Measurements from ENCODE around the gene COX18. TPM values are rescaled to one million over a fixed set of nuclear protein-coding genes. Genes with fewer than 3 reads are reported as not detected.
A peak's percentile ranks its signal among the peaks of the same experiment; 100 is the strongest.

The COX18 gene
- total RNA-seq, 8 experiments from 2014 or later: 16.9 to 23.5 (median 20.8) TPM

- WGBS, 10 experiments: 0 to 40% (median 9%) methylated on average over 1 to 9 of the region's 9 CpGs
- Histone ChIP-seq H3K27ac (peak overlapping the region; percentile 62 to 71), H3K4me1 (replicated peaks in 1 of 2) (peaks cover 5 to 10% of the 10 kb centered on the region in 2 donors), H3K4me3 (peak overlapping the region; percentile 66 to 93 (median 84))
- in situ Hi-C loops (cut with MboI; ENCODE audit: low pct_unique_long_range_greater_than_20kb in 2 of 9, low sequenced_read_pairs in 9 of 9, unreplicated experiment in 9 of 9): no loop called here
- ATAC-seq (replicated peaks in 6 of 8): peak in 7 of 8 experiments; percentile 4 to 9 (median 7)
These were observed 516 bp upstream of the COX18 start for GRCh38 chr4:73070074-73070390.

GRCh38 chr4:73068491-73069337, 802 bp downstream of the COX18 start:
- peaks cover 5 to 10% of the 10 kb centered on the region in 2 donors for H3K4me1 ChIP-seq (replicated peaks in 1 of 2)
- WGBS, 10 experiments: 0 to 3% (median 0%) methylated on average over 5 to 23 of the region's 27 CpGs
- peak overlapping the region; percentile 92 to 97 for H3K27ac ChIP-seq
- H3K4me3 ChIP-seq: peak overlapping the region; percentile 66 to 93 (median 84)
- in situ Hi-C loops (cut with MboI; ENCODE audit: low pct_unique_long_range_greater_than_20kb in 2 of 9, low sequenced_read_pairs in 9 of 9, unreplicated experiment in 9 of 9): no loop called here
- ATAC-seq (replicated peaks in 6 of 8): peak in 2 of 8 experiments; percentile 1

- ATAC-seq (replicated peaks in 6 of 8): no peak
- Histone ChIP-seq H3K27ac (peak overlapping the region; percentile 92 to 97), H3K4me3 (peak overlapping the region; percentile 66 to 93 (median 84)), H3K4me1 (replicated peaks in 1 of 2) (peaks cover 5 to 10% of the 10 kb centered on the region in 2 donors)
- in situ Hi-C loops (cut with MboI; ENCODE audit: low pct_unique_long_range_greater_than_20kb in 2 of 9, low sequenced_read_pairs in 9 of 9, unreplicated experiment in 9 of 9): no loop called here
- 10 to 83% (median 39%) methylated on average over 1 to 4 of the region's 4 CpGs; no CpG with 5 or more reads in 2 of the 10 experiments for WGBS, 10 experiments
These were observed 1.5 kb downstream of the COX18 start for GRCh38 chr4:73067971-73068394.

- Histone ChIP-seq H3K4me3 (no peak overlapping the region), H3K27ac (no peak overlapping the region), H3K4me1 (replicated peaks in 1 of 2) (peaks cover 5 to 10% of the 10 kb centered on the region in 2 donors)
- 83 to 100% (median 100%) methylated on average over 1 to 2 of the region's 2 CpGs; no CpG with 5 or more reads in 4 of the 10 experiments for WGBS, 10 experiments
- in situ Hi-C loops (cut with MboI; ENCODE audit: low pct_unique_long_range_greater_than_20kb in 2 of 9, low sequenced_read_pairs in 9 of 9, unreplicated experiment in 9 of 9): no loop called here
- ATAC-seq (replicated peaks in 6 of 8): no peak
These were observed 2.6 kb downstream of the COX18 start for GRCh38 chr4:73066928-73067327.

GRCh38 chr4:73066445-73066844, 3.1 kb downstream of the COX18 start:
- H3K4me3 ChIP-seq: no peak overlapping the region
- no peak for ATAC-seq (replicated peaks in 6 of 8)
- WGBS, 10 experiments: 83 to 100% (median 92%) methylated on average over 3 of the region's 3 CpGs; no CpG with 5 or more reads in 3 of the 10 experiments

GRCh38 chr4:73064536-73064935, 5.0 kb downstream of the COX18 start:
- Histone ChIP-seq H3K27ac (no peak overlapping the region), H3K4me1 (replicated peaks in 1 of 2) (peaks cover 0 to 5% of the 10 kb centered on the region in 2 donors), H3K4me3 (no peak overlapping the region)
- in situ Hi-C loops (cut with MboI; ENCODE audit: low pct_unique_long_range_greater_than_20kb in 2 of 9, low sequenced_read_pairs in 9 of 9, unreplicated experiment in 9 of 9): no loop called here
- ATAC-seq (replicated peaks in 6 of 8): no peak
- 63 to 100% (median 97%) methylated on average over 1 to 4 of the region's 4 CpGs for WGBS, 10 experiments

More at GRCh38 chr4:73066445-73066844, 3.1 kb downstream of the COX18 start:
- no peak overlapping the region for H3K27ac ChIP-seq
- in situ Hi-C loops (cut with MboI; ENCODE audit: low pct_unique_long_range_greater_than_20kb in 2 of 9, low sequenced_read_pairs in 9 of 9, unreplicated experiment in 9 of 9): no loop called here
- H3K4me1 ChIP-seq (replicated peaks in 1 of 2): peaks cover 5 to 10% of the 10 kb centered on the region in 2 donors

- H3K27ac ChIP-seq: no peak overlapping the region
- 92 to 100% (median 100%) methylated on average over 1 to 2 of the region's 2 CpGs for WGBS, 10 experiments
- no peak overlapping the region for H3K4me3 ChIP-seq
- no peak for ATAC-seq (replicated peaks in 6 of 8)
- in situ Hi-C loops (cut with MboI; ENCODE audit: low pct_unique_long_range_greater_than_20kb in 2 of 9, low sequenced_read_pairs in 9 of 9, unreplicated experiment in 9 of 9): no loop called here
- no peaks in the 10 kb centered on the region for H3K4me1 ChIP-seq (replicated peaks in 1 of 2)
These were observed 14.1 kb downstream of the COX18 start for GRCh38 chr4:73055241-73055897.

- Histone ChIP-seq H3K4me1 (replicated peaks in 1 of 2) (no peaks in the 10 kb centered on the region), H3K27ac (no peak overlapping the region), H3K4me3 (no peak overlapping the region)
- 71 to 100% (median 93%) methylated on average over 1 to 2 of the region's 2 CpGs; no CpG with 5 or more reads in 3 of the 10 experiments for WGBS, 10 experiments
- no peak for ATAC-seq (replicated peaks in 6 of 8)
- in situ Hi-C loops (cut with MboI; ENCODE audit: low pct_unique_long_range_greater_than_20kb in 2 of 9, low sequenced_read_pairs in 9 of 9, unreplicated experiment in 9 of 9): no loop called here
These were observed 15.5 kb downstream of the COX18 start for GRCh38 chr4:73053974-73054480.

- Histone ChIP-seq H3K4me3 (no peak overlapping the region), H3K27ac (no peak overlapping the region), H3K4me1 (replicated peaks in 1 of 2) (no peaks in the 10 kb centered on the region)
- no peak for ATAC-seq (replicated peaks in 6 of 8)
- WGBS, 10 experiments: 87 to 100% (median 93%) methylated on average over 2 to 5 of the region's 5 CpGs; no CpG with 5 or more reads in 1 of the 10 experiments
- in situ Hi-C loops (cut with MboI; ENCODE audit: low pct_unique_long_range_greater_than_20kb in 2 of 9, low sequenced_read_pairs in 9 of 9, unreplicated experiment in 9 of 9): no loop called here
These were observed 16.4 kb downstream of the COX18 start for GRCh38 chr4:73053076-73053475.

GRCh38 chr4:73051625-73052024, 17.9 kb downstream of the COX18 start:
- Histone ChIP-seq H3K27ac (no peak overlapping the region), H3K4me3 (no peak overlapping the region), H3K4me1 (replicated peaks in 1 of 2) (no peaks in the 10 kb centered on the region)
- no peak for ATAC-seq (replicated peaks in 6 of 8)
- in situ Hi-C loops (cut with MboI; ENCODE audit: low pct_unique_long_range_greater_than_20kb in 2 of 9, low sequenced_read_pairs in 9 of 9, unreplicated experiment in 9 of 9): no loop called here
- 89 to 100% (median 100%) methylated on average over 1 of the region's 1 CpG; no CpG with 5 or more reads in 6 of the 10 experiments for WGBS, 10 experiments

GRCh38 chr4:73045879-73046278, 23.6 kb downstream of the COX18 start:
- no peak overlapping the region for H3K27ac ChIP-seq

GRCh38 chr4:73037057-73037456, 32.5 kb downstream of the COX18 start:
- WGBS, 10 experiments: 78 to 100% (median 95%) methylated on average over 1 to 3 of the region's 4 CpGs; no CpG with 5 or more reads in 2 of the 10 experiments
- Histone ChIP-seq H3K4me3 (no peak overlapping the region), H3K27ac (no peak overlapping the region), H3K4me1 (replicated peaks in 1 of 2) (no peaks in the 10 kb centered on the region)
- in situ Hi-C loops (cut with MboI; ENCODE audit: low pct_unique_long_range_greater_than_20kb in 2 of 9, low sequenced_read_pairs in 9 of 9, unreplicated experiment in 9 of 9): loop anchor here in 3 of 9 experiments (25.0 kb wide), 2 partner anchors 725 to 1300 kb away; no protein-coding TSS in a partner anchor
- no peak for ATAC-seq (replicated peaks in 6 of 8)

More at GRCh38 chr4:73045879-73046278, 23.6 kb downstream of the COX18 start:
- Histone ChIP-seq H3K4me1 (replicated peaks in 1 of 2) (no peaks in the 10 kb centered on the region), H3K4me3 (no peak overlapping the region)
- in situ Hi-C loops (cut with MboI; ENCODE audit: low pct_unique_long_range_greater_than_20kb in 2 of 9, low sequenced_read_pairs in 9 of 9, unreplicated experiment in 9 of 9): loop anchor here in 3 of 9 experiments (25.0 kb wide), 2 partner anchors 734 to 1309 kb away; no protein-coding TSS in a partner anchor
- 58 to 100% (median 90%) methylated on average over 1 to 7 of the region's 7 CpGs; no CpG with 5 or more reads in 1 of the 10 experiments for WGBS, 10 experiments
- no peak for ATAC-seq (replicated peaks in 6 of 8)

- 0 to 100% (median 56%) methylated on average over 1 of the region's 1 CpG; no CpG with 5 or more reads in 2 of the 10 experiments for WGBS, 10 experiments
- Histone ChIP-seq H3K27ac (no peak overlapping the region), H3K4me3 (no peak overlapping the region), H3K4me1 (replicated peaks in 1 of 2) (no peaks in the 10 kb centered on the region)
- no peak for ATAC-seq (replicated peaks in 6 of 8)
- in situ Hi-C loops (cut with MboI; ENCODE audit: low pct_unique_long_range_greater_than_20kb in 2 of 9, low sequenced_read_pairs in 9 of 9, unreplicated experiment in 9 of 9): loop anchor here in 3 of 9 experiments (25.0 kb wide), 2 partner anchors 724 to 1299 kb away; no protein-coding TSS in a partner anchor
These were observed 33.4 kb downstream of the COX18 start for GRCh38 chr4:73036123-73036522.

All from motor neuron (in vitro differentiated cells).